Right ventricle myocardium inferior (tissue), 1 donor: Measurements from ENCODE around the gene CAST. TPM values are rescaled to one million over a fixed set of nuclear protein-coding genes. Genes with fewer than 3 reads are reported as not detected.

Experiments used
- ATAC-seq: fragments of 200-7000 bp; cut with Tn5 transposase; one replicate; pipeline ENCODE4 v1.9.1; 2020; ENCODE audit warnings: mild to moderate bottlenecking, moderate library complexity
- DNase-seq: peaks from one replicate; pipeline ENCODE4 v3.0.0; 2021; ENCODE audit errors: missing footprints
- intact Hi-C: fragments of 100-400 bp; cut with DNase I; formaldehyde crosslinking; loops from one replicate; pipeline ENCODE4 v1.11.0; 2022
- total RNA-seq: library from RNA; stranded (reverse); fragmentation: NEBNext Ultra II Directional; extraction: Animal tissue kit (Norgen Biotek cat#: 25700); gene quantifications from one replicate; pipeline ENCODE4 v1.2.1, GENCODE V29; 2021
- donor health status: DM: no; HTN: yes; CAD: no; lungs with severe emphysema.

Gene CAST
- total RNA-seq, 1 donor from 2014 or later = 461 TPM

DNA sequence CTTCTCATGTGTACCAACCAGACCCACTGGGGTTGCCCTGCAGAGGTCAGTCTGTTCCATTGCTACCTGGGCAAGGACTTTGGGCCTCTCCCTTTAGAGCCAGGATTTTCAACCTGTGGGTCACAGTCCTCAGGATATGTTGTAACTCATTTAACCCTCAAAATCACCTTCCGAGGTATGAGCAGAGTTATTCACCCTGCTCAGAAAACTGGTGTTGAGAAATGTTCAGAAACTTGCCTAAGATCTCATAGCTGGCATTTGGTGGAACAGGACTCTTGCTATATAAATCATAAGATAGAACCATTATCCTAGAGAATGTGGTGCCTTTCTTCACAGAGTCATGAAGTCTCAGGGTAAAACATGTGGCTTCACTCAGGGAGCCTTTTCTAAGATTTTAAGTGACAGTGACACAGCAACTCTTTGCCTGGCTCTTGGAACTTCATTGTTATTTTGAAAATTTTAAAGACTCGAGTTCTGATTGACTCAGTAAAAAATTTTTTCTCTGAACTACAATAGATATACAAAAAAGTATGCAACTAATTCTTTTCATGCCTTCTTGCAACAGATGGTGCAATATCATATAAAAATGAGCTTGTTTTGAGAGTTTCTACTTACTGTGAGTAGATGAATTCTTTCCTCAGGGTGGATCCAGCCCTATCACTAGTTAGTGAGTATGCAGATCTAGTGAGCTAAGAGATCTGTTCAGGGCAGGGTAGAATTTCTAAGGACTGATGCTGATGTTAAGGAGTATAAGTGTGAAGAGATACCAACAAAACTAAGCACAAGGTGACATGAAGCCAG lies 29.5 kb downstream of the CAST start:
- intact Hi-C loops = no loop called here
- ATAC-seq (no peak), DNase-seq (no peak)

DNA sequence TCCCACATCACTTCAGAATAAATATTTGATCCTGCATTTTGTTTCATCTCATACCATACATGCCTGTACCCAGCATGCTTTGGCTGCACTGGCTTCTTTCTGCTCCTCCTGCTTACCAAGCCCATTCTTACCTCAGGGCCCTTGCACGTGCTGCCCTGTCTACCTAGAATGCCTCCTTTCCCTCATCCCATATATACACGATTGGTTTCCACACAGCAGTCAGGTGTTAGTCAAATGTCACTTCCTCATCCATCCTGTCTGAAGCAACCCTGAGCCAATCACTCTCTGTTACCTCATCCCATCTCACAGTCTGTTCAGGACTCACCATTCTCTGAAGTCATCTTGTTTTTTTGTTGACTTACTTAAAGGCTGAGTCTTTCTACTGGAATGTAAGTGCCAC lies 30.3 kb downstream of the CAST start:
- DNase-seq (no peak), ATAC-seq (no peak)
- intact Hi-C loops = no loop called here

DNA sequence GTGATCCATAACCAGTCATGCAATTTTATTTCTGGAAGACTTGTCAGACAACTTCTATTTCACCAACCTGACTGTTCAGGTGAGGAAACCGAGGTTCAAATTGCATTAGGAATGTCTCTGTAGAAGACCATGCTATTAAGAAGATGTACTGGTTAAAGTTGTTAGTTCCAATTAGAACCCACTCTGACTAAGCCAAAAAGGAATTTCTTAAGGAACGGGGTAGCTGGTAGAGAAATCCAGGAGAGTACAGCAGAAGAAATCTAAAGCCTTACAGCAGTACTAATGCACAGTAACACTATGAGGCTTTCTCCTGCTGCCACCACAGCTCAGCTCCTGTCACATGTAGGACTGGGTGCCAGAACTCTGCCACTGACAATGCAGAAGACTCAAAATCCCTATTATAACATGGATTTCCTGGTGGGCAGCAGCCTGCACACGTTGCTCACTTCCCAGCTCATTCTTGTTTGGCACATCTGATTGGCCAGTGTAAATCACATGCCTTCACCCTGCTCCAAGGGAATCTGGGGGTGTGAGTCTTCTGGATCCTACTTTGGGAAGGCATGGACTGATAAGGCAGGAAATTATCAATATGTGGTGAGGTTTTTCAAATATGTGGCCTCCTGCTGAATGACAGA lies 37.1 kb downstream of the CAST start:
- ATAC-seq (no peak), DNase-seq (no peak)
- intact Hi-C loops = no loop called here

DNA sequence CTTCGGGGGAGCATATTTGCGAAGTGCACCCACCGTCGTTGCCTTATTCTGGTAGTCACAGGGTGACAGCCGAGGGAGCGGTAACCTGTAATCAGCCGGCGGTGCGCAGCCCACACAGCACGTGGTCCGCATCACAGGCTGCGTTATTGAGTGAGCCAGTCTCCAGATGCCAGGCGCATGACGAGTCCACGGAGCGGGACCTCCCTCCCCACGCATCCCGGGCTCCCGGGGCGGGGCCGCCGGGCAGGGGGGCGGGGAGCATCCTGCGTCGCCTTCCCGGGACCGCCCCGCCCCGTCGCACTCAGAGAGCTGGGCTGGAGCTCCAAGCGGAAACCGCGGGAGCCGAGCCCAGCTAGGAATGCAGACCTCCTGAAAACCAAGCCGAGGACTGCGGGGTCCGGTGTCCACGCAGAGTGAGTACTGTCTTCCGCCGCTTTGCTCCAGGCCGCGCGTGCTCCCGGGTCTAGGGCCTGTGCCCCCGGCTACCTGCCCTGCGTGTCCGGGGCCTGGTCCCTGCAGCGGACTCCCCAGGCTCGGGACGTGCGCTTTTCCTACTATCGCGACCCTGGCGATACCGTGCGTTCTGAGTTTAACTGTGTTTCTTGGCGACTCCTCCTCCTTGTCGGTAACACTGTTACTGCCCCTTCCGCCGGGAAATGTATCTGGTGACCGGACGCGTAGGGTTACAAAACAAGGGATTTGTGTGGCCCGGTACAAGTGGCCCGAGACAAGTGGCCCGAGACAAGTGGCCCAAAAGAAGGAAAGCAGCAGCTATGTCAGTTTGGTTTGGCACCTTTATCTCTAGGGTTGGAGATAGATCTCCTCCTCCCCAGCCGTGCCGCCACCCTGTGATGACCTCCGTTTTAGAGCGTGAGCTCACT lies 40.6 kb downstream of the CAST start:
- intact Hi-C loops = loop anchor here (2.0 kb wide), 2 partner anchors 40 to 44 kb away; partner anchors contain the start of gene CAST
- ATAC-seq (peak; percentile 98), DNase-seq (peak; percentile 96)

DNA sequence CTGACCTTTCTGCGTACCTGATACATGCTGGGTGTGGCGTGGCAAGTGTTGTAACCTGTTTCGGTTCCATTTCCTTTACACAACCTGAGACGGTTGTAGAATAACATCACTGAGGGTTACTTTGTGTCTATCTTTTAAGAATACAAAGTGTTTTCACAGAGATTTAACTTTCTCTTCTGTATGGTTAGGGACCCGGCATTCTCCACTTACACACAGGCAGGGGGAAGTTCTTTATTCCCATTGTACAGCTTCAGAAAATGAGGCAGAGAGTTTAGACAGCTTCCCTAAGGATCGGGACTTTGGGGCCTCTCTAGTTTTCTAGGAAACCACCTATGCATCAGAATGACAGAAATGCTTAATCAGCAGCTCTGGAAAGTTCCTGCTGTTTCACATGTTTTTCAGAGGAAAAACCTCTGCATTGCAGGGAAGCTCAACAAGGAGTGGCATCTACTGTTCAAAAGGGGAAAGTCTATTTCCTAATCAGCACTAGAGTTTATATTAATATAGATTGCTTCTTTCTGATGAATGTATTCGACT lies 41.3 kb downstream of the CAST start:
- intact Hi-C loops = loop anchor here (2.0 kb wide), 2 partner anchors 41 to 43 kb away; partner anchors contain the start of gene CAST
- DNase-seq (no peak), ATAC-seq (no peak)

DNA sequence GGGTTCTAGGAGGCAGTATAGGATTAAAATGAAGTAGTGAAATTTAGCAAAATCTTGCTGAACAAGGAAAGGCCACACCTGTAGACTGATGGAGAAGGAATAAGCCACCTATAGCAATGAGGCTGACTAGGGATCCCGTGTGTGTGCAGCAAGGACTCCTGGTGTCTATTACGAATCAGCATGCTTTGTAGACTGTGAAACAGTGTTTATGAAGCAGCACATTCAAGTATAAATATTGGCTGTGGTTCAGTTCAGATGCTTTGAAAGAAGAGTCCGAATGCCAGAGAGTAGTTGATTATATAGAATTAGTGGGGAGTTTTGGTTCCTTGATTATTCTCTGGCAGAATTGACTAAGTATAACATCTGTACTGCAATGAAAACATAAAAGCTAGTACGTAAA lies 41.8 kb downstream of the CAST start:
- DNase-seq (no peak), ATAC-seq (no peak)
- intact Hi-C loops = loop anchor here (2.0 kb wide), 2 partner anchors 41 to 43 kb away; partner anchors contain the start of gene CAST

DNA sequence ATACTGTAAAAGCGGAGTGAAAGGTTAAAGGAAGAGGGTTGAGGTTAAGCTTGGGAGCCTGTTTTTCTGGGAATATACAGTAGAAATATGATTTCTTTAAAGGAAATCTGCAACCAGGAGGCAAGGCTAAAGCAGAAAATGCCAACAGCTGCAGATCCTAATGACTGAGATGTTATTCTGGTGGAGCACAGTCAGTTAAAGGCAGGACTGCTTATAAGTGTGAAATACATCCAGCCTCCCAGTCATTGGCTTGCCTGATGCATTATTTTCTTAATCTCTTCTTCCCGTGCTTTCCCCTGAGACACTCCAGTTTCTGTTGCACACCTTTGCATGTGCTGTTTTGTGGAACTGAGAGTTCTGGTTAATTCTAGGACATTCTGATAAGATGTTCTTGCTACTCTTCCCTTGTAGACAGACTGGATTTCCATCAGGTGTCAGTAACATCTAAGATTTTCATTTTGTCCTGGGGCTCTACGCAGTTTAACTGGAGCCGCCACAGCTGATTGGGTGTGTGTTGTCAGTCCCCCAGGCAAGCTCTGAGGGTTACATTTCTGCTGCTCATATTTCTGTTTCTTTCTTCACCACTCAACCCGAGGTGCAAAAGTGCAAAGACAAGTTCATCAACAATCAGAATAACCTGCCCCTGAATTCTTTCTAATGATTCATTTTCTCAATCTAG lies 44.4 kb downstream of the CAST start:
- ATAC-seq = no peak
- no peak for DNase-seq
- intact Hi-C loops = no loop called here

DNA sequence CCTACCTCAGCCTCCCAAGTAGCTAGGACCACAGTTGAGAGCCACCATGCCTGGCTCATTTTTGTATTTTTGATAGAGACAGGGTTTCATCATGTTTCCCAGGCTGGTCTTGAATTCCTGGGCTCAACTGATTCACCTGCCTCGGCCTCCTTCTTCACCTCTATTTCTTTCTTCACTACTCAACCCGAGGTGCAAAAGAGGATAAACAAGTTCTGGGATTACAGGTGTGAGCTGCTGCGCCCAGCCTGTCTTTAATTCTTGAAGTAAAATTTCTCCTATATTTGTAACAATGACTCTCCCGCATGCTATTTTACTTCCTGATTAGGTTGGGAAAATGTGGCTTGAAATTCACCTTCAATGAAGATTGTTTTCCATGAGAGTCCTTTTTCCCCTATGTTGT lies 46.4 kb downstream of the CAST start:
- intact Hi-C loops = no loop called here
- ATAC-seq = no peak
- DNase-seq = no peak

DNA sequence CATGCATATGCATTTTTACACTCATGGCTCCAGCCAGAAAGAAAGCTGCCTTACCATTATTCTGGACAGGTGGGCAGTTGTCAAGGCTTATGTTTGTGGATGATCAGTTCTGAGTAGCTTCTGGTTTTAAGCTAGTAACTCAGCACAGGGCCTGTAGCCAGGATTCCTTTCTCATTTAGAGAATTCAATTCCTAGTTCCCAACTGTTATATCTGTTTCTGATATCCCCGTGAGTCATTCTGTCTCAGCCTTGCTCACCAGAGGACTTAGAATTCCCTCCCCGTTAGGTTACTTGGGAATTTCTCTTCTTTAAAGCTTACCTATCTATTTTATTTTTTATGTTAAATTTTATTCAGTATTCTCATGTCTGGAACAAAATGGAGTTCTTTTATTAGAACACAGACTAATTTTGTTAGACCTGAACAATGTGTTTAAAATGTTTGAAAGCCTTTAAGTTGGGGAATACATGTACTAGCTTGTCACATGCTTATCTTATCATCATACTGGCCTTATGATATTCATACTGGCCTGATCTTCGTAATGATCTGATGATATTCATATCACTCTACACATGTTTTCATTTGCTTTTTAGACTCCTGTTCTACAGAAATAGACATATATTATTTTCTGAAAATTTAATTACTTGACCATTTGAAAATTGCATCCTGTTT lies 47.1 kb downstream of the CAST start:
- peak; percentile 43 for ATAC-seq
- intact Hi-C loops = no loop called here
- DNase-seq = no peak

DNA sequence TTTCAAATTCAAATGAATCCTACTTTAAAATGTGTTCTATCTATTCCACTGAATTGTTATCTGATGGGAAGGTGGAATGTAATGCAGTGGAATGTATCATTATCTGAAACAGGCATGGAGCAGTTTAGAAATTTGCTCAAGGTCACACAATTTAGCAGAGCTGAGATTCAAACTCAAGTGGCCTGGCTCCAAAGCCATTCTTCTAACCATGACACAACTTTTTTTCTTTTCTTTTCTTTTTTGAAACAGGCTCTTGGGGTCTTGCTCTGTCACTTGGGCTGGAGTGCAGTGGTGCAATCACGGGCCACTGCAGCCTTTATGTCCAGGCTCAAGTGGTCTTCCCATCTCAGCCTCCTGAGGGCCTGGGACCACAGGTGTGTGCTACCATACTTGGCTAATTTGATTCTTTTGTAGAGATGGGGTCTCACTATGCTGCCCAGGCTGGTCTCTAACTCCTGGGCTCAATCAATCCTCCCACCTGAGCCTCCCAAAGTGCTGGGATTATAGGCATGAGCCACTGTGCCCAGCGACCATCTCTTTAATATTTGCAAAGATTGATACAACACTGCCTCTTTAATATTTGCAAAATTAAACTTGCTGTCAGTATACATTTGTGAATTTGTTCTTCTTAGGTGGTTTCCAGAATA lies 50.0 kb downstream of the CAST start:
- intact Hi-C loops = no loop called here
- no peak for DNase-seq
- no peak for ATAC-seq

DNA sequence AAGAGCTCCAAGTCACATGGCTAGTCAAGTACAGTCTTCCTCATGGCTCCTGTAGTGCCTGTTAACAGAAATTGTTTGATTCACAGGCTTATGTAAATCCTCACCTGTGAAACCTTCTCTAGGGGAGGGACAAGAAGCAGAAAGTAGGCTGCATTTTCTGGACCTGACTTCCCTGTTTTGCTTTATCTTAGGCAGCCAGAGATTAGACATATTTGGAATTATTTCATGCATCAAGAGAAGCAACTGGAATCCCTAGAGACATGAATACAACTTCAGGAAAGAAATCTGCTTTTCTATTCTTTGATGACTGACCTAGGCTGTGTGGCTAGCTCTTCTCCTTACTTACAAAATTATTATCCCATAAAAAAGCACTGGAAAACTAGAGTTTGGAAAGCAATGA lies 52.3 kb downstream of the CAST start:
- ATAC-seq (no peak), DNase-seq (no peak)
- intact Hi-C loops = no loop called here

DNA sequence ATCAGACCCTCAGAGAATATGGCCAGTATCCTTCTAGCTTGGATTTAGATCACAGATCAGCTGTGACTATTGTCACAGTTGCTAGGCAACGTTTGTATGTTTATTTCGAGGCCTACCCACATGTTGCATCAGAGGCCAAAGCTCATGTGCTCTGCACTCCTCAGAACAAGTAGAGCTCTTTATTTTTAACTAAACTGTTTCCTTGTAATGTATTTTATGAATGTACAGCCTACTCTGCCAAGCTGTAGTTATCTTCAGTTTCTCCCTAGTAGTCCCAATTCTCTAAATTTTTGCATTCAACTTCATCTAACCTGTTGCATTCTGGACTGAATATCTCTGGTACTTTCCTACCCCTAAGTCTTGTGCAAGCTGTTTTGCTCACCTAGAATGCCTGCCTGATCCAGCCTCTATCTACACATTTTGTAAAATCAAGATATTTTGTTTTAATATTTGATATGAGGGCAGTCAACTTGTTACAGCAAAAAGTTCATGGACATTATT lies 52.8 kb downstream of the CAST start:
- peak; percentile 75 for ATAC-seq
- no peak for DNase-seq
- intact Hi-C loops = no loop called here

DNA sequence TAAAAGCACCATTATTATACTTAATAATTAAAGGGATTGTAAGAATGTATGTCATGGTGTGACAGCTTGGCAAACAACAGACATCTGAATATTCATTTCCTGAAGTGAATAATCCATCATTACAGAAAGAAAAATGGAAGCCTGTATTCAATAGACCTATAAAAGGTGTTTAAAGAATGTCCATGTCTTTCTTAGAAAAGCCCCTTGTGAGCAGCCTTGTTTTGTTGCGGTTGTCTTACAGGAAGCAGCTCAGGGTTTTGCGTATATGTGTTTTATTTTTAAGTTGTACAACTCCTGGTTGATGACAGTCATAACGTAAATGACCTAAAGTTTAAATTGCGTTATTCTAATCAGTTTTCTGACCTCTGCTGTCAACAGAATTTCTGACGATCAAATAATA lies 53.8 kb downstream of the CAST start:
- intact Hi-C loops = no loop called here
- DNase-seq (no peak), ATAC-seq (no peak)

DNA sequence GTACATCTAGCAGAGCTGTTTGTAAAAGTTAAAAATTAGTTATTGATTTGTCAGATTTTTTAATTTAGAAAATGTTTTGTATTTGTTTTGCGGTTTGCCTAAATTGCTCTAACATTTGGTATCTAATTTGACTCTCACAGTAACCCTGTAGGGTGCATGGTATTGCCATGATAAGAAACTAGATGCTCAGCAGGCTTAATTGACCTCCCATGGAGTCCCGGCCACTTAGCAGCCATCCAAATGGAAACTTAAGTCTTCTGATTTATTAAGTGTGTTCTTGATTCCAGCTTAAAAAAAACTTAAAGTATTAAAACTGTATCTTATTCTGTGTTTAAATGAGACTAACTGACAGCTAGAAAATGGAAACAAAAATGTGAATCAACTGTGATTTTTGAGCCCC lies 54.5 kb downstream of the CAST start:
- intact Hi-C loops = no loop called here
- DNase-seq (no peak), ATAC-seq (no peak)

DNA sequence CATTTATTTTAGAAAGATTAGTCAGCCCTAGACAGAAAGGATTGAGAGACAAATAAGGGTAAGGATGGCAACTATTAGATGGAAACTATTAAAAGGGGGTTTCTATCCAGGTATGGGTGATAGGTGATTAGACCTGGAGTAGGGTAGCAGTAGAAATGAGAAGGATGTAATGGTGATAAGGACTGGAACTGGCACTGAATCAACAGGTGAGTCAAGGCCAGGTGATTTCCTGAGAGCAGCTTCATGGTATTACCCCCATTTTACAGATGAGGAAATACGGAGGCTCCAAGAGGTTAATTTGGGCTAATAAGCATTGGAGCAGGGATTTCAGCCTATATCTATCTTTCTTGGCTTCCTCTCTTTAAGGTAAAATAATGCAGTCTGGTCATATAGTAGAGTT lies 55.7 kb downstream of the CAST start:
- ATAC-seq (no peak), DNase-seq (no peak)
- intact Hi-C loops = no loop called here

DNA sequence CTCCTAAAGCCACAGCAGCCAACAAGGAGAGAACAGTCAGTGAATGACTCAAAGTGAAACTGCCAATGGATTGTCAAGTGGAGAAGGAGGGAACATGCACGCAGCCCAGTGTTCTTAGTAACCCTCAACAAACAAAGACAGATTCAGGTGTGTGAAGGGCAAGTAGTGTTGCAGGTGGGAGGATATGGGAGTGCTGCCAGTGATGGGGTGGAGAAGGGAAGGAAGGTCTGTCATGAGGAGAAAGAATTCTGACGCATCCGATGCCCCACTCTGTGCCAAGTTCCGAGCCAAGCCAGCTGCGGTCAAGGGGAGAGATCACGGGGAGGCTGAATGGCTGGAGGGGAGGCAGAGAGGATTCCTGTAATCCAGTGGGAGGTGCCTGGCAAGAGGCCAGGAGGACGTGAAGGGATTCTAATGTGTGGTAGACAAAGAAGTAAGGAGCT lies 56.5 kb downstream of the CAST start:
- intact Hi-C loops = no loop called here
- peak; percentile 71 for DNase-seq
- ATAC-seq = peak; percentile 59

DNA sequence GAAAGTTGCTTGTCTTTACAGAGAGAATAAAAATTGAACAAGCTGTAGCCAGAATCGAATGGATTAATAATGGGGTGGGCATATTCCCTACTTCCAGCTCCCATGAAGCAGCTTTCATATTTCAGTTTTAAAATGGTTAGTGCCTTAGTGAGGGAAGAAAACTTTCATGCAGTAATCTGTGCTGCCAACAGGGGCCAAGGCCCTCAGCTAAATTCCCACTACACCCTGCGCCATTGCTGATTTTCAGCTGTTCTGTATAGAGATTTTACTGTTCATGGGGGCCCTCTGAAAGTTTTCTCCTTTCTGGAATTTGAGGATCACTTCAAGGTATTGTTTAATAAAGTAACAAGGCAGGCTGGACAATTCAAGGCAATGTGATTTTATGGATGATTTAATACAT lies 58.2 kb downstream of the CAST start:
- DNase-seq = no peak
- intact Hi-C loops = no loop called here
- no peak for ATAC-seq
